NB4 (cell line): ENCODE measurements around the gene MELK.

ENCODE experiments used
- DNase-seq: peaks from one replicate; pipeline ENCODE4 v3.0.0; 2010; ENCODE audit warnings: low read depth
- H3K4me3 ChIP-seq: one replicate; pipeline ENCODE4 v1.5.1; 2011; ENCODE audit warnings: mild to moderate bottlenecking, low read depth, low read length, moderate library complexity
- MYC ChIP-seq: IDR thresholded peaks from 2 replicates; pipeline ENCODE4 v1.6.1; 2011; ENCODE audit warnings: low read depth, low read length
- POLR2A ChIP-seq: IDR thresholded peaks from 2 replicates; pipeline ENCODE4 v1.6.1; 2011; ENCODE audit warnings: mild to moderate bottlenecking; ENCODE audit not compliant: insufficient read length; ENCODE audit errors: extremely low read depth
- TF ChIP-seq, protein P1 (sequence below): IDR thresholded peaks from 2 replicates; pipeline ENCODE4 v1.6.1; 2011; ENCODE audit warnings: low read depth, low read length
- TF ChIP-seq, protein P2 (sequence below): IDR thresholded peaks from one replicate; pipeline ENCODE4 v1.5.1; 2012; ENCODE audit warnings: low read depth, low read length

Gene MELK

DNA sequence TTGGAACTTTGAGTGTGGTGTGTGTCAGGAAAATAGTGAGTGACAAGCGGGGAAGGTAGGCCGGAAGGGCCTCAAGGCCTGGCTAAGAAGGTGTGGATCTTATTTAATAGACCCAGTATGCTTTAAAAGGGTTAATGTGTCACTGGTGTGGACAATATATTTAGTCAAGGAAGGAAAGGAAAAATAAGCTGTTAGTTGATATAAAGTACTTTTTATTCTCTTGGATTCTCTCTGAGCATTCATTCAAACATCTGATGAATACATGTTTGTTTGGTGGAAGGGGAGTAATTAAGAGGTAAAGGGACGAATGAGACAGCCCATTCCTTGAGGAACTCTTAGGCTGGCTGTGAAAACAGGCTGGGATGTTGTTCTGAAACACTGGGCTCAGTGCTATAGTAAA lies 98.9 kb downstream of the MELK start:
- no peak for DNase-seq
- no peak overlapping the region for H3K4me3 ChIP-seq
- TF ChIP-seq, protein P1, sequence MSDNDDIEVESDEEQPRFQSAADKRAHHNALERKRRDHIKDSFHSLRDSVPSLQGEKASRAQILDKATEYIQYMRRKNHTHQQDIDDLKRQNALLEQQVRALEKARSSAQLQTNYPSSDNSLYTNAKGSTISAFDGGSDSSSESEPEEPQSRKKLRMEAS = no peak
- TF ChIP-seq, protein P2, sequence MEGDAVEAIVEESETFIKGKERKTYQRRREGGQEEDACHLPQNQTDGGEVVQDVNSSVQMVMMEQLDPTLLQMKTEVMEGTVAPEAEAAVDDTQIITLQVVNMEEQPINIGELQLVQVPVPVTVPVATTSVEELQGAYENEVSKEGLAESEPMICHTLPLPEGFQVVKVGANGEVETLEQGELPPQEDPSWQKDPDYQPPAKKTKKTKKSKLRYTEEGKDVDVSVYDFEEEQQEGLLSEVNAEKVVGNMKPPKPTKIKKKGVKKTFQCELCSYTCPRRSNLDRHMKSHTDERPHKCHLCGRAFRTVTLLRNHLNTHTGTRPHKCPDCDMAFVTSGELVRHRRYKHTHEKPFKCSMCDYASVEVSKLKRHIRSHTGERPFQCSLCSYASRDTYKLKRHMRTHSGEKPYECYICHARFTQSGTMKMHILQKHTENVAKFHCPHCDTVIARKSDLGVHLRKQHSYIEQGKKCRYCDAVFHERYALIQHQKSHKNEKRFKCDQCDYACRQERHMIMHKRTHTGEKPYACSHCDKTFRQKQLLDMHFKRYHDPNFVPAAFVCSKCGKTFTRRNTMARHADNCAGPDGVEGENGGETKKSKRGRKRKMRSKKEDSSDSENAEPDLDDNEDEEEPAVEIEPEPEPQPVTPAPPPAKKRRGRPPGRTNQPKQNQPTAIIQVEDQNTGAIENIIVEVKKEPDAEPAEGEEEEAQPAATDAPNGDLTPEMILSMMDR = no peak
- TF ChIP-seq MYC = no peak
- no peak for TF ChIP-seq POLR2A

DNA sequence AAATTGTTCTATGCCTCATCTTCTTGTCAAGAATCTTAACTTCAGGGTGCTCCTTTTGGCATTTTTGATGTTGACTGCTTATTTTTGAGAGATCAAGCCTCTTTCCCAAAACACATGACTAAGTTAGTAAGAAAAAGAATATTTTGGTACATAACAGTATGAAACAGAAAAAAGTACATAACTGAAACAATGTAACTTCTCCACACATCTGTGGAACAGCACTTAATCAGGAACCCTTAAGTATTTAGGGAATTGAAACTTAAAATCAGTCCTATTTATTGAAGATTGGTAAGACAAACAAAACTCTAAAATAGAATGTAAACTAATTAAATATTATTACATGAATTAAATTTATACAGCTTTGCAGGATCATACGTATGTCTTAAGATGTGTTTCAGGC lies 103.4 kb downstream of the MELK start:
- H3K4me3 ChIP-seq = no peak overlapping the region
- no peak for DNase-seq
- no peak for TF ChIP-seq MYC
- no peak for TF ChIP-seq POLR2A

DNA sequence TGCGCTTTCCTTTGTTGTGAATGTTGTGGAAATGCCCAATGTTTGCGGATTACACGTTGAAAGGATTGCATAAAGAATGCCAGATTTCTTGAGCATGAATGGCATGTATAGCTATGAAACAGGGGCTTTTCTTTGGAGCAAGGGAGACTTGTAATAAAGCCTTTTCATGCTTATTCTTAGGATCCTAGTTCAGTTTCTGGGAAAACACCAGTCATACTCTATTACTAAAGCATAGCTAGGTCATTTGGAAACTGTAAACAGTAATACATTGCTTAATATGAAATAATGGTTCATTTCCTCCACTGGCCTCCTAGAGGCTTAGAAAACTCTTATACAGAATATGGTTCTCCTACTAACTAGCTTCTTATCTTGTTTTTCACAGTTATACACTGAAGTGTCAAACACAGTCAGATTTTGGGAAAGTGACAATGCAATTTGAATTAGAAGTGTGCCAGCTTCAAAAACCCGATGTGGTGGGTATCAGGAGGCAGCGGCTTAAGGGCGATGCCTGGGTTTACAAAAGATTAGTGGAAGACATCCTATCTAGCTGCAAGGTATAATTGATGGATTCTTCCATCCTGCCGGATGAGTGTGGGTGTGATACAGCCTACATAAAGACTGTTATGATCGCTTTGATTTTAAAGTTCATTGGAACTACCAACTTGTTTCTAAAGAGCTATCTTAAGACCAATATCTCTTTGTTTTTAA lies 104.2 kb downstream of the MELK start:
- TF ChIP-seq POLR2A (no peak), MYC (no peak)
- TF ChIP-seq, protein P2 = no peak
- TF ChIP-seq, protein P1 = no peak
- DNase-seq = no peak
- no peak overlapping the region for H3K4me3 ChIP-seq

DNA sequence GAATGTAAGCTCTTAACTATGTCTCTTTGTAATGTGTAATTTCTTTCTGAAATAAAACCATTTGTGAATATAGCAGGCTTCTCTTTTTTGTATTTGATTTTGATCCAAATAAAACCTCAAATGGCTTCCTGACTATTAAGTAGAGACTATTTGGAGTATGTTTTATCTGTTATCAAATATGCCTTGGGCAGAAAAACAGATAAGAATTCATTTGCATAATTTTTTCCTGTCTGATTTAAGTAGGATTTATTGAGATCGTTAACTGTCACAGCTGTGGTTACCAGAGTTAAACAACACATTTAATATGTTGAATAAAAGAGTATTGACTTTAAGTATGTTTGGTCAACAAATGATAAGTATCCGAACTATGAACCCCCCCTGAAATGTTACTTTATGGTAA lies 104.9 kb downstream of the MELK start:
- TF ChIP-seq, protein P2 = no peak
- TF ChIP-seq POLR2A (no peak), MYC (no peak)
- TF ChIP-seq, protein P1 = no peak
- DNase-seq = no peak
- no peak overlapping the region for H3K4me3 ChIP-seq

DNA sequence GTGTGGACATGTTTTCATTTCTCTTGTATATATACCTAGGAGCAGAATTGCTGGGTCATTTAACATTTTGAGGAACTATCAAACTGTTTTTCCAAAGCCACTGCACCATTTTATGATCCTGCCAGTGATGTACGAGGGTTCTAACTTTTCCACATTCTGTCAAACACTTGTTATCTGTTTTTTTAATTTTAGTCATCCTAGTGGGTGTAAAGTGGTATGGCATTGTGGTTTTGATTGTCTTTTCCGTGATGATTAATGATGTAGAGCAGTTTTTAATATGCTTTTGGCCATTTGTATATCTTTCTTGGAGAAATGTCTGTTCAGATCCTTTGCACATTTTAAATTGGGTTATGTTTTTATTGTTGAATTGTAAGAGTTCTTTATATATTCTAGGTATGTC lies 107.0 kb downstream of the MELK start:
- no peak overlapping the region for H3K4me3 ChIP-seq
- no peak for DNase-seq
- TF ChIP-seq, protein P2 = no peak
- no peak for TF ChIP-seq POLR2A
- TF ChIP-seq, protein P1 = no peak
- no peak for TF ChIP-seq MYC

DNA sequence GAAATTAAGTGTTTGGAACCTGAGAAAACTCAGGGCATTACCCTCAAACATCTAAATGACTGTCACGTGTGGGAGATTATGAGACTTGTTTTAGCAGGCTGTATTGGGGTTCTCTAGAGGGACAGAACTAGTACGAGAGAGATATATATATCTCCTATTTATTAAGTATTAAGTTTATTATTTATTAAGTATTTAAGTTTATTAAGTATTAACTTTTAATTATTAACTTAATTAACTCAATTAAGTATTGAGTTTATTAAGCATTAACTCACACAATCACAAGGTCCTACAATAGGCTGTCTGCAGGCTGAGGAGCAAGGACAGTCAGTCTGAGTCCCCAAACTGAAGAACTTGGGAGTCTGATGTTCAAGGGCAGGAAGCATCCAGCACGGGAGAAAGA lies 113.8 kb downstream of the MELK start:
- TF ChIP-seq, protein P1 = no peak
- TF ChIP-seq, protein P2 = no peak
- no peak for TF ChIP-seq POLR2A
- TF ChIP-seq MYC = no peak
- H3K4me3 ChIP-seq = no peak overlapping the region
- no peak for DNase-seq
